ENCODE measurements around the gene PRKG1. TPM values are rescaled to one million over a fixed set of nuclear protein-coding genes. Genes with fewer than 3 reads are reported as not detected.

Gene PRKG1
- total RNA-seq, 4 donors from 2014 or later, result 26.5 to 72.3 (median 58.1) TPM

GRCh38 chr10:52106899-52107298 lies 1032.6 kb downstream of the PRKG1 start:
- Histone ChIP-seq H3K4me1 (no peaks in the 10 kb centered on the region), H3K27me3 (no peaks in the 10 kb centered on the region), H3K4me3 (replicated peaks in 1 of 3) (no peak overlapping the region), H3K9me3 (no peaks in the 10 kb centered on the region), H3K27ac (no peak overlapping the region), H3K36me3 (no peaks in the 10 kb centered on the region)
- intact Hi-C loops (cut with DNase I), result no loop called here
- no peak for DNase-seq
- no peak for TF ChIP-seq POLR2A (IDR thresholded peaks at IDR 0.05)
- no peak for TF ChIP-seq CTCF (IDR thresholded peaks at IDR 0.05)

- no peak for DNase-seq
- no peak for TF ChIP-seq POLR2A (IDR thresholded peaks at IDR 0.05)
- TF ChIP-seq CTCF (IDR thresholded peaks at IDR 0.05), result no peak
- H3K27ac ChIP-seq, result no peak overlapping the region
- H3K9me3 ChIP-seq, result no peaks in the 10 kb centered on the region
- no peaks in the 10 kb centered on the region for H3K4me1 ChIP-seq
- no peaks in the 10 kb centered on the region for H3K36me3 ChIP-seq
- WGBS, 2 donors, result 88 to 90% methylated on average over 1 of the region's 1 CpG
- no peaks in the 10 kb centered on the region for H3K27me3 ChIP-seq
- intact Hi-C loops (cut with DNase I), result no loop called here
- H3K4me3 ChIP-seq (replicated peaks in 1 of 3), result no peak overlapping the region
Measured at GRCh38 chr10:52108236-52108635, 1033.9 kb downstream of the PRKG1 start.

- no peaks in the 10 kb centered on the region for H3K4me1 ChIP-seq
- TF ChIP-seq CTCF (IDR thresholded peaks at IDR 0.05), result no peak
- TF ChIP-seq POLR2A (IDR thresholded peaks at IDR 0.05), result no peak
- WGBS, 2 donors, result 90 to 98% methylated on average over 5 of the region's 5 CpGs
- no peaks in the 10 kb centered on the region for H3K9me3 ChIP-seq
- H3K36me3 ChIP-seq, result no peaks in the 10 kb centered on the region
- H3K27ac ChIP-seq, result no peak overlapping the region
- intact Hi-C loops (cut with DNase I), result no loop called here
- DNase-seq, result no peak
- H3K27me3 ChIP-seq, result no peaks in the 10 kb centered on the region
- no peak overlapping the region for H3K4me3 ChIP-seq (replicated peaks in 1 of 3)
Measured at GRCh38 chr10:52110576-52110975, 1036.3 kb downstream of the PRKG1 start.

- Histone ChIP-seq H3K27ac (no peak overlapping the region), H3K36me3 (no peaks in the 10 kb centered on the region), H3K27me3 (no peaks in the 10 kb centered on the region), H3K4me1 (no peaks in the 10 kb centered on the region), H3K9me3 (no peaks in the 10 kb centered on the region), H3K4me3 (replicated peaks in 1 of 3) (no peak overlapping the region)
- WGBS, 2 donors, result 76 to 78% methylated on average over 3 of the region's 3 CpGs
- DNase-seq, result no peak
- TF ChIP-seq CTCF (IDR thresholded peaks at IDR 0.05) (no peak), POLR2A (IDR thresholded peaks at IDR 0.05) (no peak)
- intact Hi-C loops (cut with DNase I), result no loop called here
Measured at GRCh38 chr10:52111101-52111891, 1037.0 kb downstream of the PRKG1 start.

- Histone ChIP-seq H3K27ac (no peak overlapping the region), H3K36me3 (no peaks in the 10 kb centered on the region), H3K9me3 (no peaks in the 10 kb centered on the region), H3K4me3 (replicated peaks in 1 of 3) (no peak overlapping the region), H3K4me1 (no peaks in the 10 kb centered on the region), H3K27me3 (no peaks in the 10 kb centered on the region)
- intact Hi-C loops (cut with DNase I), result no loop called here
- no peak for DNase-seq
- TF ChIP-seq CTCF (IDR thresholded peaks at IDR 0.05) (no peak), POLR2A (IDR thresholded peaks at IDR 0.05) (no peak)
- 85 to 90% methylated on average over 3 of the region's 3 CpGs for WGBS, 2 donors
Measured at GRCh38 chr10:52115823-52116222, 1041.5 kb downstream of the PRKG1 start.
